GM12878 (cell line): Measurements from ENCODE around the gene NODAL.

Source experiments
- CBX3 ChIP-seq: fragments of 200-600 bp; sonication (generic); IDR thresholded peaks from 2 replicates; pipeline ENCODE4 v1.6.1; 2016; ENCODE audit warnings: low read depth, borderline replicate concordance
- IRF3 ChIP-seq: fragments of 450-650 bp; IDR thresholded peaks from 2 replicates; pipeline ENCODE4 v1.6.1; 2014; ENCODE audit warnings: mild to moderate bottlenecking
- MYB ChIP-seq: fragments of 150-350 bp; IDR thresholded peaks from 2 replicates; pipeline ENCODE4 v1.6.1; 2014; ENCODE audit warnings: mild to moderate bottlenecking, low read depth, low read length, borderline replicate concordance
- POLR2AphosphoS2 ChIP-seq: IDR thresholded peaks from 2 replicates; pipeline ENCODE4 v1.6.1; 2011; ENCODE audit warnings: low read depth, mild to moderate bottlenecking, low read length, improper control_type of control experiment, moderate library complexity

- no peak for TF ChIP-seq IRF3
- TF ChIP-seq CBX3 = no peak
- TF ChIP-seq MYB = no peak
- TF ChIP-seq POLR2AphosphoS2 = no peak
Measured at GRCh38 chr10:70487824-70488223, 46.3 kb upstream of the NODAL start.
